ENCODE results near the gene COX7B2.
A peak's percentile ranks its signal among the peaks of the same experiment; 100 is the strongest.

COX7B2 gene

DNA sequence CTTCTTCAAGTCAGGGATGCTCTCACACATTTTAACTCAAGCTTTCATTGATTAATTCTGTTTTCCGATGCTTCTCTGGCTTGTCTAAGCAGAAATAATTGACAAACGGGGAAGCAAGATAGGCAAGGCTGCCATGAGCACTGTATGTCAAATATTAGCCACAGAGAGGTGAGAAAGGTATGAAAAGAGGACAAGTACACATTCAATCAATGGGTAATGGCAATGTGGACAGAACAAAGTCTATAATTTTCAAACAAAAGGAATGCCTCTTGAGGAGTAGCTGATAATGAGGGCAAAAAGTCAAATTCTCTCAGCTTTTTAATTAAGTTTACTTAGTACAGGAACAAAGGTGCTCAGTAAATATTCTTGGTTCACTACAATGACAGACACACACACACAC, 19.6 kb downstream of the COX7B2 start:
- no peak for DNase-seq (ENCODE audit: low read depth)

DNA sequence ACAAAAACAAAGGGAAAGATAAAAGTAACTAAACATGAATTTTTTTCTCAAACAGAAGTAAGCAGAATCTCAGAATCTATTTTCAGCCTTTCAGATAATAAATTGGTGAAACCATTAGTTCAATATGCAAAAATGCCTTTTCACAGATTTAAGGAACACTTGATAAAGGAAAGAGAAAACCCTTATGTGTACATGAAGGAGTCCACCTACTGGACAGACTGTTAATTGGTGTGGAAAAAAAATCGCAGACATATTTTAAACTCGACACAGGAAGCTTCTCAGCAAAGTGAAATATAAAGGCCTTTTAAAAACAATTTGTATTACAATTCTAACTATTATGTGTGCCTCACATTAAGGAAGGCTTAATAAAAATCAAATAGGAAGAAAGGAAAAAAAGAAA, 22.3 kb downstream of the COX7B2 start:
- DNase-seq (ENCODE audit: low read depth), result no peak

DNA sequence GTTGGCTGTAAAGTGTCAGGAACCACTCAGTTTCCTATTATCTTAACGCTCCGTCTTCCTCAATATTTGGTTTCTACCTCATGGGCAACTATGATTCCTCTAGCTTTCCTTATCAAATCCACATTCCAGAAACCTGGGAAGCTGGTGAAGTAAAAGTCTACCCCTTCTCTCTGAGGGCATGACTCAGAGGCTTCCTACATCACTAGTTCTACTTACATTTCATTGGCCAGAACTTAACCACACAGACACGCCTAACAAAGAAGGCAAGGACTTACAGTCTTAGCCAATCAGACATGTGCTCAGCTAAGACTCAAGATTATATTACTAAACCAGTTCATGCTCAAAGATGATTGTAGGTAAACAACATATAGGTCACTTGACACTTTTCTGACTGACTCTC, 30.4 kb downstream of the COX7B2 start:
- DNase-seq (ENCODE audit: low read depth), result no peak

DNA sequence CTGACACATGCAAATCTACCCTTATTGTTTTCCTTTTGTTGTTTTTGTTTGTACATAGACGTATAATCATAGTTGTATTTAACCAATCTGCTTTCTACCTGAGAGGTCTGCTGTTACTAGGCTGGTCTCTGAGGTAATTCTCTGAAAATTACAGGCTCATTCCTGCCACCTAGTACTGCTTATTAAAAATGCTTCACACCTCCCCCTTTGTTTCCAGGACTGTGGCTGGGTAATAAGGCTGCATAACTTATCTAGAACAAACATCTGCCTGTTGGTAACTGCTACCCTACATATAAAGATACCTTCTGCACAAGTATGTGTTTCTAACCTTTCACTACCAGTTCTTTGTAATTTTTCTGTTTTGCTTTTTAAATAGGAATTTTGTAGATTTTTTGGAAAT, 34.2 kb downstream of the COX7B2 start:
- DNase-seq (ENCODE audit: low read depth), result no peak

DNA sequence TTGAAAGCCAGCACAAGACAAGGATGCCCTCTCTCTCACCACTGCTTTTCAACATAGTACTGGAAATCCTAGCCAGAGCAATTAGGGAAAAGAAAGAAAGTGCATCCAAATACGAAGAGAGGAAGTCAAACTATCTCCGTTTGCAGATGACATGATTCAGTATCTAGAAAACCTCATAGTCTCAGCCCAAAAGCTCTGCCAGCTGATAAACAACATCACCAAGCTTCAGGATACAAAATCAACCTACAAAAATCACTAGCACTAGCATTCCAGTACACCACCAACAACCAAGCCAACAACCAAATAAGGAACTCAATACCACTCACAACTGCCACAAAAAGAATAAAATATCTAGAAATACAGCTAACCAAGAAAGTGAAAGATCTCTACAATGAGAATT, 38.6 kb downstream of the COX7B2 start:
- no peak for DNase-seq (ENCODE audit: low read depth)

DNA sequence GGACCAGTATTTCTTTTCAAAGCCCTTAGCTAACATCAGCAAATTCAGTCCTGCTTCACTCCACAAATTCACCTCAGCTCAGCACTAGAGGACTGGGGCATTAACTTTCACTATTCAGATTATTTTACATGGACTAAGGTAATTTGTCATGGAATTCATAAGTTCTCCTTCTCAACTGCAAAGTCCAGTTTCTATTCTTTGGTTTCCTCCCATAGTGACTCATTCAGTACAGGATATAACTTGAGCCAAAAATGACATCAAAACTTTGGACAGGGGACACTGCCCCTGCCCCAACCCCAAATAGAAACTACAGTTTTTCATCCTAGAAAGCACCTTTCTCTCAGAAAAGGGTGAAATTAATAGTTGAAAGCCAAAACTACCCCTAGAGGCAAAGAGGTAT, 52.7 kb downstream of the COX7B2 start:
- no peak for DNase-seq (ENCODE audit: low read depth)

DNA sequence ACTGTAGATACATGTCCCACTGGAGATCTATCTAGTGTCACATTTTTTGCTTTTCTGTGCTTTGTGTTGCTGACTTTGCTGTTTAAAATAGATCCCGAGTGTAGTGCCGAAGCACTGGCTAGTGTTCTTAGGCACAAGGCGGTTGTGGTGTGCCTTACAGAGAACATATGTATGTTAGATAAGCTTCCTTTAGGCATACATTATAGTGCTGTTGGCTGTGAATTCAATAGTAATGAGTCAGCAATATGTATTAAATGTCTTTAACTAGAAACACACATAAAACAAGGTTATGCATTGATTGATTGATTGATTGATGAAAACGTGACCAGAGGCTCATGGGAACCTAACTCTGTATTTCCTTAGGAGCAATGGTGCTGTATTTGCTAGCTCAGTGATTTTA, 56.2 kb downstream of the COX7B2 start:
- DNase-seq (ENCODE audit: low read depth), result no peak

DNA sequence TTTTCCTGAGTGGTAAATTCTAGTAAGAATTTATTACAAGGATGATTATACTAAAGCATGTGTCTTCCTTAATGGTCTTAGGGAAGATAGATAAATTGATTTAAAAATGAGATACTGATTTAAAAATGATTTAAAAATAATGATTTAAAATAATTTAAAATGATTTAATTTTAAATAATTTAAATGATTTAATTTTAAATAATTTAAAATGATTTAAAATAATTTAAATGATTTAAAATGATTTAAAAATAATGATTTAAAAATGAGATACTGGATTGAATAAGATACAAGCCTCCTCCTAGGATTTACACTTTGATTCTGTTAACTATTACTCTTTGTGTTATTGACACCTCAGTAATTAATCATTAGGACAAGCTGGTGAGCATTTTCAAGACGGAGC, 59.0 kb downstream of the COX7B2 start:
- no peak for DNase-seq (ENCODE audit: low read depth)

DNA sequence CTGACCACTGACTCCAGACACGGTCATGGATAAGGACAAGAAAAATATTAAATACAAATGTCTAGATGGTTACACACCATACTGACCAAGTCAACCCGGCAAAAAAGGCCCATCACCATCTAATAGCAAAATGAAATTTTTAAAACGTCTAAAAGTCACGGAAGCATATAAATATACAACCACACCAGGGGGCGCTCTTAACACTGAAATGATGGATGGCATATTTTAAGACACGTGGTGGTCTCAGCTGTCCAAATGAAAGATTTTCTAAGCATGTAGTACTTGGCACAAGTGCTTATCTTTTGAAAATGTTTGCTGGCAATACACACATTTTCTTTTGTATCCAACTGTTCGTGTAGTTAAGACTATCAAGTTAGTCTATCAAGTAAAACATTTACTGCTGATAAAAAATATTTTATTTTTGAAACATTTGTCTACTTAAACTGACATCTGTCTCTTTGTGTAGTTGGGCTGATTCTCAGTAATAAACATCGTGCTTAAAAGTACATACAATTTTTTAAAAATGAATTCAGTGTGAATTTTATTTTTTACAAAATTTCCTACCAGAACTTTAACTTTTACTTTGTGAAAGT, 64.6 kb downstream of the COX7B2 start:
- peak; percentile 15 for DNase-seq (ENCODE audit: low read depth)

DNA sequence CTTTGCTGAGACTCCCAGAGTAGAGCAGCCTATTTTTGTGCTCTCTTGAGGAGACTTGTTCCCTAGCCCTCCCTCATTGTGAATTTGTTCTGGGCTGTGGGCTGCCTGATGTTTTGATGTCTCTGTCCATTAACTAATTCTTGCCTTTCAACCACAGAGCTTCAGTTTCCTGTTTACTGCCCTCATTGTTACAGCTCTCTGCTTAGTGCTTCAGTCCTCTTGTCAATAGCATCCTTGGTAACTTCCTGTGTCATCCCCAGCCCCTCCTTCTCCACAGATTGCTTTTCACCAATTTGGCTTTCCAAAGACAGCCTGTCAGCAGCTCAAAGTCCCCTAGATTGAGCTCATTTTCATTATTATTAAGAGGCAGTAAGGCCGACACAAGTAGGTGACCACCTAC, 69.9 kb downstream of the COX7B2 start:
- no peak for DNase-seq (ENCODE audit: low read depth)

DNA sequence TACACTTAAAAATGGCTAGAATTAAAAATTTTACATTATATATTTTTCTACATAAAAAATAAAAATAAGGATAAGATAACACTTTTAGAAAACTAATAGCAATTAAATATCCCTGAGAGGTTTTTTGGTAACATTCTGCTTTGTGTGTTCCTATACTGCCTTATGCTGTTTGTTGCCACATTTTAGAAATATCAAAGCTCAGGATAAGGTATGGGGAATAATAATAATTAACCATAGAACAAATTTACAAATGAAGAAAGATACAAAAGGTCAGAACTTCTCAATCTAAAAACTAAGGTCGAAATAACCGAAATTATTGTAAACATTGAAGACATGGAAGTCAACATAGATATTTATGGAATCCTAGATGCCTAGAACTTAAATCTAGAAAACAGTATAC, 71.4 kb downstream of the COX7B2 start:
- DNase-seq (ENCODE audit: low read depth), result no peak

DNA sequence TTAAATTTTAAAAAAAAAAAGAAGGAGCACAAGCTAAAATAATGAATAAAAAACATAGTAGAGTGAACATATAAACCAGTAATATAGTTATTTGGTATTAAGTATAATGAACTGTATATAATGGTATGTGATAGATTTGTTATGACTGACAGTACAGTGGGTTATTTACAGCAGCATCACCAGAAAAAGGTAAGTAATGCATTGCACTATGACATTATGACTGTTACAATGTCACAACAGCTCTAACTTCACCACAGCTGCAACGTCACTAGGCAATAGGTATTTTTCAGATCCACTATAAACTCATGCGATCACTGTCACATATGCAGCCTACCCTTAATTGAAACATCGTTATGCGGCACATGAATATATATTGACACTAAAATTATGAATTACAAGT, 72.5 kb downstream of the COX7B2 start:
- DNase-seq (ENCODE audit: low read depth), result no peak

DNA sequence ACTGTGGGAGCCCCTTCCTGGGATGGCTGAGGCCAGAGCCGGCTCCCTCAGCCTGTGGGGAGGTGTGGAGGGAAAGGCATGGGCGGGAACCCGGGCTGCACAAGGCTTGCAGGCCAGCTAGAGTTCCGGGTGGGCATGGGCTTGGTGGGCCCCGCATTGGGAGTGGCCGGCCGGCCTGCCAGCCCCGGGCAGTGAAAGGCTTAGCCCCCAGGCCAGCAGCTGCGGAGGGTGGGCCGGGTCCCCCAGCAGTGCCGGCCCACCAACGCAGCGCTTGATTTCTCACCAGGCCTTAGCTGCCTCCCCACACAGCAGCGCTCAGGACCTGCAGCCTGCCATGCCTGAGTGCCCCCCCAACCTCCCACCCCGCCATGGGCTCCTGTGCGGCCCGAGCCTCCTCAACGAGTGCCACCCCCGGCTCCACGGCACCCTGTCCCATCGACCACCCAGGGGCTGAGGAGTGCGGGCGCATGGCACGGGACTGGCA, 78.0 kb downstream of the COX7B2 start:
- DNase-seq (ENCODE audit: low read depth), result no peak

DNA sequence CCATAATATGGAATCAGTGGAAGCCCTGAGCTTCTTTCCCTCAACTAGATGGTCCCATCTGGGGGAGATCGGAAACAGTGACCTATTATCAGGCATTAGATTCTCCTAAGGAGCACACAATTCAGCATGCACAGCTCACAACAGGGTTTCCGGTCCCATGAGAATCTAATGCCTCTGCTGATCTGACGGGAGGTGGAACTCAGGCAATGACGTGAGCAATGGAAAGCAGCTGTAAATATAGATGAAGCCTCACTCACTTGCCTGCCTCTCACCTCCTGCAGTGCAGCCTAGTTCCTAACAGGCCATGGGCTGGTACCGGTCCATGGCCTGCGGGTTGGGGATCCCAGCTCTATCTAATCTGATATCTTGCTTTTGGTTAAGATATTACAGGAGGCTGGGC, 88.9 kb downstream of the COX7B2 start:
- no peak for DNase-seq (ENCODE audit: low read depth)

DNA sequence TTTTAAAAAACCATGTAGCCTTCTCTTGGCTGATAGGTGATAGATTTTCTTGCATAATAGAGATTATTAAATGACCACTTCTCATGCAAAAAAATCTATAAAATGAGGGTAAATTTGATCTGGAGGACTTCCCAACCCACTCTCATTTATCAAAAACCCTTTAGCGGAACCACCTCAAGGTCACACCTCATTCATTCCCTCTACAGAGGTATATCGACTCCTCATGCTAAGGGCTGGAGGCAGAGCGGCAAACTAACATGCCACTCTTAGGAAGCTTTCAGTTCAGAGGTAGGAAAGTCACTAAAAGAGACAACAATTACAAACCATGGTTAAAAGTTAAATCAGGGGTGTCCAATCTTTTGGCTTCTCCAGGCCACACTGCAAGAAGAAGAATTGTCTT, 90.0 kb downstream of the COX7B2 start:
- no peak for DNase-seq (ENCODE audit: low read depth)

DNA sequence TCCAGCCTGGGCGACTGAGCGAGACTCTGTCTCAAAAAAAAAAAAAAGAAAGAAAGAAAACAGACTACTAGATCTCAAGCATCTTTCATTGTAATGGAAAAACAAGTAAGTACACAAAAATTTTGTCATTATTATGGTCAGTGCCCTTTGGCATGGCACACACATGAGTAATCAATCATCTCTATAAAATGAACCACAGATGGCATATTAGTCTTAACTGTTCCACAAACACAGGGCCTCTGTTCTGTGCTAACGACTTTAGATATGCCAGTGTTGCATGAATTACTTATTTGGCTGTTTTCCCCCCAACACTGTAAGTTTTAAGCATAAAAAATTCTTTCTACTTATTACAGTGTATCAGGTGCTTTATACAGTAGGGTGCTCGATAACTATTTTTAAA, 90.4 kb downstream of the COX7B2 start:
- no peak for DNase-seq (ENCODE audit: low read depth)

DNA sequence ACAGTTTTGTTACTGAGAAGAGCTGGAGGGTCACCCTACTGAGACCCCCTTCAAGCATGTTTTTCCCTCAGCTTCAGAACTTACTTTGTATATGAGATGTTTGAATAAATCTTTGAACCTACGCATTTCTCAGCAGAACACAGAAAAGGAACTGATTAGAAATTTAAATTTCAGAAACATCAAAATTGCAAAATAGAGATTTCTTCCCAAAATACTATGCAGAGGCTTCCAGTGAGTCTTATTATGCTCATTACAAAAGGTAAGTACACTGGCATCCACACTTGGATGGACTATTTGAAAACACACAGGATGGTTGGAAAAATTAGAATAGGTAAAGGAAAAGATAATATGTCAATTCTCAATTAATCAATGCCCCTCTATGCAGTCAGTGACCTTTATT, 91.2 kb downstream of the COX7B2 start:
- DNase-seq (ENCODE audit: low read depth), result no peak

DNA sequence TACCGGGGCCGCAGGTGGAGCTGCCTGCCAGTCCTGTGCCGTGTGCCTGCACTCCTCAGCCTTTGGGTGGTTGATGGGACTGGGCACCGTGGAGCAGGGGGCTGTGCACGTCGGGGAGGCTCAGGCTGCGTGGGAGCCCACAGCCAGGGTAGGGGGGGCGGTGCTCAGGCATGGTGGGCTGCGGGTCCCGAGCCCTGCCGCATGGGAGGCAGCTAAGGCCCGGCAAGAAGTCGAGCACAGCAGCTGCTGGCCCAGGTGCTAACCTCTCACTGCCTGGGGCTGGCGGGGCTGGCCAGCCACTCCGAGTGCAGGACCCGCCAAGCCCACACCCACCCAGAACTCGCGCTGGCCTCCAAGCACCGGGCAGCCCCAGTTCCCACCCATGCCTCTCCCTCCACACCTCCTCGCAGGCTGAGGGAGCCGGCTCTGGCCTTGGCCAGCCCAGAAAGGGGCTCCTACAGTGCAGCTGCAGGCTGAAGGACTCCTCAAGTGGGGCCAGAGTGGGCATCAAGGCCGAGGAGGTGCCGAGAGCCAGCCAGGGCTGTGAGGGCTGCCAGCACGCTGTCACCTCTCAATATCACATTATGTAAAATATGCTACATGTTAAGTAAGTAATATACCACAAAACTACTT, 104.1 kb downstream of the COX7B2 start:
- no peak for DNase-seq (ENCODE audit: low read depth)

DNA sequence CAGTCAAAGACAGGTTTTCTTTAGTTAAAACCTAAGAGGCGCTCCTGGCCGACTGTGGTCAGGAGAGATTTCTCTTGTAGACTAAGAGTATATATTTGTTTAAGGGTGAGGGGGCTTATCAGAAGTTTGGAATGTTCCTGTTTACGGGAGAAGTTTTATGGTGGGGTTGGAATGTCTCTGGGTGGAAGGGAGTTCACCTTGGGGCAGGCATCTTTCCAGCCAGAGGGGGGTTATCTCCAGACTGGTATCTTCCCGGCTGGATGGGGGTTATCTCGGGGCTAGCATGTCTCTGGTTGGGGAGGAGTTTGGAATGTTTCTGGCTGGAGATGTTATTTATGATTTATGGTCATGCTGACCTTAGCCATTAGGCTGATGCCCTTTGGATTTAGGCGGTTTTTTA, 116.0 kb downstream of the COX7B2 start:
- DNase-seq (ENCODE audit: low read depth), result no peak

DNA sequence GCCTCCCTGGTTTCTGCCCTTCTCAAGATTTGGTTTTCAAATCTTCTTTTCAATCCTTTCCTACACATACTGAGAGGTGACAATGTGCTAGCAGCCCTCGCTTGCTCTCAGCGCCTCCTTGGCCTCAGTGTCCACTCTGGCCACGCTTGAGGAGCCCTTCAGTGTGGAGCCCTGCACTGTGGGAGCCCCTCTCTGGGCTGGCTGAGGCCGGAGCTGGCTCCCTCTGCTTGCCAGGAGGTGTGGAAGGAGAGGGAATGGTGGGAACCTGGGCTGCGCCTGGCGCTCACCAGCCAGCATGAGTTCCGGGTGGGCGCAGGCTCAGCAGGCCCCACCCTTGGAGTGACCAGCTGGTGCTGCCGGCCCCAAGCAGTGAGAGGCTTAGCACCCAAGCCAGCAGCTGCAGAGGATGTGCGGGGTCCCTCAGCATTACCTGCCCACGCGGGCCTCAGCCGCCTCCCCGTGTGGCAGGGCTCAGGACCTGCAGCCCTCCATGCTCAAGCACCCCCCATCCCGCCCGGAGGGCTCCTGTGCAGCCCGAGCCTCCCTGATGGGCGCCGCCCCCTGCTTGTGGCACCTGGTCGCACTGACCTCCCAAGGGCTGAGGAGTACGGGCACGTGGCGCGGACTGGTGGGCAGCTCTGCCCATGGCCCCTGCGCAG, 127.5 kb downstream of the COX7B2 start:
- DNase-seq (ENCODE audit: low read depth), result no peak

DNA sequence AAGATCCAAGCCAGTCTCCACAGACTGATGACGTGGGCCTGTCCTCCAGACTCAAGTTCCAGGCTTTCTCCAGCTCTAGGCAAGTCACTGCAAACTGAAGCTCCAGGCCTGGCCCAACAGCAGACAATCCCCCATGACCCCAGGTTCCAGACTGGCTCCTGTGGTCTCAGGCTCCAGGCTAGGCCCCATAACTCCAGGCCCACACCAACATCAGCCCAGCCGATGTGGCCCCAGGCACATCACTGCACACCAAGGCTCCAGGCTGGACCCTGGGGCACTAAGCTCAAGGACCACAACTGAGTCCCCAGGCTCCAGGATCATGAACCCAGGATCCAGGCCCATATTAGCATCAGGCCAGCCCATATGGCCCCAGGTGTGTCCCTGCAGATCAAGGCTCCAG, 143.6 kb downstream of the COX7B2 start:
- no peak for DNase-seq (ENCODE audit: low read depth)

DNA sequence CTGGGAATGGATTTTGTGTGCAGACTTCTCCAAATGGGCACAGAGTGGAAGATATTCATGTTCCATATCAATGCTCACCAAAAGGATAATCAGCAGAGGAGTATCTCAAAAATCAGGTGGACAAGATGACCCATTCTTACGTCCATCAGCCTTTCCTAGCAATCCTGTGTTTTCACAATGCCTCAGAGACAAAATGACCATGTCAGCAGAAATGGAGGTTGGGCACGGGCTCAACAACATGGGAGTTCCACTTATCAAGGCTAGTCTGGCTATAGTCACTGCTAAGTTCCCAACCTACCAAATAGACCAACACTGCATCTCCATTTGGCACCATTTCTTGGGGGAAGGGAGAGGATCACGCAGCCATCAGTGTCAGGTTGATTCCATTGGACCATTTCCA, 179.0 kb downstream of the COX7B2 start:
- DNase-seq (ENCODE audit: low read depth), result no peak

DNA sequence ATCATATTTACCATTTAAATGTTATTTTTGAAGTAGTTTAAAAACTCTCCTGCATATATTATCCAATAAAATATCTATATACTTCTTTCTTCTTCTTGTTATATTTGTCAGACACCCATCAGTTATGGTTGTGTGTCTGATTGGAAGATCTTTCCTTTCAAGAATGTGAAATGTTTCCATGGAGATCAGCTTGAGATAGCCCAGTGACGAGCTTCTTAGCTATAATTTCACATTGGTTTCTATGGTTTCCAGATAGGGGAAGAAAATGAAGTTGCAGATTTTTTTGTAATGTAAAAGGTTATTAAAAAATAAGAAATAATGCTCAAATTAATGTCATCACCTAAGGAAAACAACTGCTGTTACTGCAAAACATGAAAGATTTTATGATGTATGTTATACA, 189.0 kb downstream of the COX7B2 start:
- DNase-seq (ENCODE audit: low read depth), result no peak

DNA sequence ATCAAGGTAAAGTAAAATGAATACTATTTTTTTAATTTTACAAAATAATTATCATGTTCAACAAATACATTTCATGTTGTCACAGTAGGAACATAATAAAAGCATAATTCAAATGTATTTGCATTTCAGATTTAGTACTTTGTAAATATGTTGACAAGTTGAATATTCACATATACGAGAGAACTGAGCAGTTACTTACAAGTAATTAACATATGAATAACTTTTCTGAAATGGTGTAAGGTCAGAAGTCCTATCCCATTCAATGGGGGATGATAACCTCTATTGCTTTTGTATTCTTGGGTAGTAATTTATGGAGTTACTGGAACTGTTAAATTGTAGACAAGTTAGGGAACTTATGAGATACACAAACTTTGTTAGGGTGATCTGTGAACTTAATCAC, 191.1 kb downstream of the COX7B2 start:
- DNase-seq (ENCODE audit: low read depth), result no peak

All from stimulated activated CD8-positive, alpha-beta memory T cell treated with anti-CD3 and anti-CD28 coated beads, Interleukin-4, amount 100 ng/mL, for 24 hours (primary cell).